ENCODE results near the gene TAF10.
A peak's percentile ranks its signal among the peaks of the same experiment; 100 is the strongest.

TAF10 gene

GRCh38 chr11:6654281-6655019 is 42.4 kb upstream of the TAF10 start:
- Histone ChIP-seq H3K4me3 (ENCODE audit: low read length in 2 of 2) (peak overlapping the region; percentile 84 to 88), H3K27me3 (ENCODE audit: control insufficient read depth in 3 of 3, insufficient read depth in 3 of 3, low read depth in 1 of 3, low read length in 3 of 3) (peaks cover 0 to 27% (median 3%) of the 10 kb centered on the region in 3 experiments), H3K9ac (ENCODE audit: low read depth, low read length, poor library complexity) (no peak overlapping the region), H2BK15ac (ENCODE audit: low read length) (no peak overlapping the region), H3K27ac (replicated peaks; ENCODE audit: low read length) (no peak overlapping the region), H3K18ac (ENCODE audit: low read length) (no peak overlapping the region), H3K9me3 (replicated peaks in 1 of 2; ENCODE audit: control insufficient read depth in 2 of 2, insufficient read depth in 1 of 2, low read depth in 1 of 2, low read length in 2 of 2) (no peaks in the 10 kb centered on the region), H2AFZ (ENCODE audit: low read length) (peak overlapping the region; percentile 74), H2BK12ac (ENCODE audit: low read length) (no peak overlapping the region), H3K4me1 (ENCODE audit: control insufficient read depth in 2 of 2, insufficient read depth in 1 of 2, low read depth in 1 of 2, low read length in 2 of 2) (peaks cover 8 to 19% of the 10 kb centered on the region in 2 donors), H3K79me1 (ENCODE audit: low read depth, low read length) (no peaks in the 10 kb centered on the region), H3K4ac (ENCODE audit: low read length) (no peak overlapping the region), H4K8ac (ENCODE audit: low read depth, low read length) (no peak overlapping the region), H2AK5ac (ENCODE audit: low read depth, low read length) (peak overlapping the region; percentile 31), H4K91ac (ENCODE audit: low read depth, low read length, poor library complexity) (no peak overlapping the region), H2BK120ac (ENCODE audit: low read depth, low read length) (no peak overlapping the region), H2BK5ac (ENCODE audit: low read length) (no peak overlapping the region), H3K4me2 (ENCODE audit: insufficient read depth, low read length, poor library complexity, severe bottlenecking) (no peak overlapping the region), H3K36me3 (replicated peaks in 1 of 2; ENCODE audit: control insufficient read depth in 2 of 2, insufficient read depth in 2 of 2, low read length in 2 of 2) (peaks cover 0 to 46% of the 10 kb centered on the region in 2 donors), H3K14ac (ENCODE audit: low read length) (no peak overlapping the region), H3K23ac (ENCODE audit: low read depth, low read length, poor library complexity) (no peak overlapping the region)
- whole genome bisulfite sequencing, 2 donors (ENCODE audit: extremely low coverage in 2 of 2, insufficient read length in 2 of 2, insufficient replicate concordance in 1 of 2) = no CpG with 5 or more reads among the region's 9 CpGs
- no peak for DNase-seq (ENCODE audit: low spot score)

- WGBS, 2 donors (ENCODE audit: extremely low coverage in 2 of 2, insufficient read length in 2 of 2, insufficient replicate concordance in 1 of 2) = no CpG with 5 or more reads among the region's 2 CpGs
- Histone ChIP-seq H3K27me3 (ENCODE audit: control insufficient read depth in 3 of 3, insufficient read depth in 3 of 3, low read depth in 1 of 3, low read length in 3 of 3) (peaks cover 0 to 27% (median 3%) of the 10 kb centered on the region in 3 experiments), H3K4ac (ENCODE audit: low read length) (no peak overlapping the region), H4K8ac (ENCODE audit: low read depth, low read length) (no peak overlapping the region), H2BK120ac (ENCODE audit: low read depth, low read length) (no peak overlapping the region), H3K4me2 (ENCODE audit: insufficient read depth, low read length, poor library complexity, severe bottlenecking) (no peak overlapping the region), H3K79me1 (ENCODE audit: low read depth, low read length) (no peaks in the 10 kb centered on the region), H2BK15ac (ENCODE audit: low read length) (no peak overlapping the region), H2AFZ (ENCODE audit: low read length) (no peak overlapping the region), H3K23ac (ENCODE audit: low read depth, low read length, poor library complexity) (no peak overlapping the region), H3K18ac (ENCODE audit: low read length) (no peak overlapping the region), H4K91ac (ENCODE audit: low read depth, low read length, poor library complexity) (no peak overlapping the region), H3K4me3 (ENCODE audit: low read length in 2 of 2) (no peak overlapping the region), H2AK5ac (ENCODE audit: low read depth, low read length) (no peak overlapping the region), H3K4me1 (ENCODE audit: control insufficient read depth in 2 of 2, insufficient read depth in 1 of 2, low read depth in 1 of 2, low read length in 2 of 2) (peaks cover 4 to 19% of the 10 kb centered on the region in 2 donors), H2BK5ac (ENCODE audit: low read length) (no peak overlapping the region), H3K9me3 (replicated peaks in 1 of 2; ENCODE audit: control insufficient read depth in 2 of 2, insufficient read depth in 1 of 2, low read depth in 1 of 2, low read length in 2 of 2) (no peaks in the 10 kb centered on the region), H3K27ac (replicated peaks; ENCODE audit: low read length) (no peak overlapping the region), H2BK12ac (ENCODE audit: low read length) (no peak overlapping the region), H3K9ac (ENCODE audit: low read depth, low read length, poor library complexity) (no peak overlapping the region), H3K36me3 (replicated peaks in 1 of 2; ENCODE audit: control insufficient read depth in 2 of 2, insufficient read depth in 2 of 2, low read length in 2 of 2) (peaks cover 0 to 54% of the 10 kb centered on the region in 2 donors), H3K14ac (ENCODE audit: low read length) (no peak overlapping the region)
- DNase-seq (ENCODE audit: low spot score) = no peak
These were observed 41.6 kb upstream of the TAF10 start for GRCh38 chr11:6653656-6654055.

DNA sequence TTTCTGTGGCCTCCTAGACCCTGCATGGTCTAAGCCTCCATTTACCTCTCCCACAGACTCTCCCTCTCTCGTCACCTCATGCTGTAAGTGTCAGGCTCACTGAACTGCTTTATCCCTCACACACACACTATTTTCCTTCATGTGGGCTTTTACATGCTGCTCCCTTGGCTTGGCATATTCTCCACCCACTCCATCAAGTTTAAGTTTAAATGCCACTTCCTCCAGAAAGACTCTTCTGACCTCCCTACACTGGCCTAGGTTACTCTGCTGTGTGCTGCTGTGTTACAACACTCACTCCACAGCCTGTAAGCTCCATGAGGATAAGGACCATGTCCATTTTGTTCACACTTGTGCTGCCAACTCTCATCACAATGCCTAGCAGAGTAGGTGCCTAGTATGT is 41.1 kb upstream of the TAF10 start:
- Histone ChIP-seq H2AK5ac (ENCODE audit: low read depth, low read length) (no peak overlapping the region), H3K4me1 (ENCODE audit: control insufficient read depth in 2 of 2, insufficient read depth in 1 of 2, low read depth in 1 of 2, low read length in 2 of 2) (peaks cover 3 to 19% of the 10 kb centered on the region in 2 donors), H3K18ac (ENCODE audit: low read length) (no peak overlapping the region), H3K4me3 (ENCODE audit: low read length in 2 of 2) (no peak overlapping the region), H3K14ac (ENCODE audit: low read length) (no peak overlapping the region), H4K91ac (ENCODE audit: low read depth, low read length, poor library complexity) (no peak overlapping the region), H3K36me3 (replicated peaks in 1 of 2; ENCODE audit: control insufficient read depth in 2 of 2, insufficient read depth in 2 of 2, low read length in 2 of 2) (peaks cover 0 to 60% of the 10 kb centered on the region in 2 donors), H3K27ac (replicated peaks; ENCODE audit: low read length) (no peak overlapping the region), H2AFZ (ENCODE audit: low read length) (no peak overlapping the region), H3K9me3 (replicated peaks in 1 of 2; ENCODE audit: control insufficient read depth in 2 of 2, insufficient read depth in 1 of 2, low read depth in 1 of 2, low read length in 2 of 2) (no peaks in the 10 kb centered on the region), H4K8ac (ENCODE audit: low read depth, low read length) (no peak overlapping the region), H3K9ac (ENCODE audit: low read depth, low read length, poor library complexity) (no peak overlapping the region), H3K4me2 (ENCODE audit: insufficient read depth, low read length, poor library complexity, severe bottlenecking) (no peak overlapping the region), H3K23ac (ENCODE audit: low read depth, low read length, poor library complexity) (no peak overlapping the region), H3K27me3 (ENCODE audit: control insufficient read depth in 3 of 3, insufficient read depth in 3 of 3, low read depth in 1 of 3, low read length in 3 of 3) (peaks cover 0 to 27% (median 3%) of the 10 kb centered on the region in 3 experiments), H2BK15ac (ENCODE audit: low read length) (no peak overlapping the region), H2BK12ac (ENCODE audit: low read length) (no peak overlapping the region), H2BK5ac (ENCODE audit: low read length) (no peak overlapping the region), H3K4ac (ENCODE audit: low read length) (no peak overlapping the region), H2BK120ac (ENCODE audit: low read depth, low read length) (no peak overlapping the region), H3K79me1 (ENCODE audit: low read depth, low read length) (no peaks in the 10 kb centered on the region)
- DNase-seq (ENCODE audit: low spot score) = no peak
- WGBS, 2 donors (ENCODE audit: extremely low coverage in 2 of 2, insufficient read length in 2 of 2, insufficient replicate concordance in 1 of 2) = no CpG with 5 or more reads among the region's 1 CpG

- no peak for DNase-seq (ENCODE audit: low spot score)
- Histone ChIP-seq H2AK5ac (ENCODE audit: low read depth, low read length) (no peak overlapping the region), H3K18ac (ENCODE audit: low read length) (no peak overlapping the region), H3K27ac (replicated peaks; ENCODE audit: low read length) (no peak overlapping the region), H4K8ac (ENCODE audit: low read depth, low read length) (no peak overlapping the region), H2BK5ac (ENCODE audit: low read length) (no peak overlapping the region), H3K14ac (ENCODE audit: low read length) (no peak overlapping the region), H3K9me3 (replicated peaks in 1 of 2; ENCODE audit: control insufficient read depth in 2 of 2, insufficient read depth in 1 of 2, low read depth in 1 of 2, low read length in 2 of 2) (no peaks in the 10 kb centered on the region), H3K79me1 (ENCODE audit: low read depth, low read length) (no peaks in the 10 kb centered on the region), H2AFZ (ENCODE audit: low read length) (no peak overlapping the region), H3K27me3 (ENCODE audit: control insufficient read depth in 3 of 3, insufficient read depth in 3 of 3, low read depth in 1 of 3, low read length in 3 of 3) (peaks cover 0 to 25% (median 3%) of the 10 kb centered on the region in 3 experiments), H3K36me3 (replicated peaks in 1 of 2; ENCODE audit: control insufficient read depth in 2 of 2, insufficient read depth in 2 of 2, low read length in 2 of 2) (peaks cover 0 to 62% of the 10 kb centered on the region in 2 donors), H2BK12ac (ENCODE audit: low read length) (no peak overlapping the region), H3K4me3 (ENCODE audit: low read length in 2 of 2) (no peak overlapping the region), H3K4me1 (ENCODE audit: control insufficient read depth in 2 of 2, insufficient read depth in 1 of 2, low read depth in 1 of 2, low read length in 2 of 2) (peaks cover 3 to 22% of the 10 kb centered on the region in 2 donors), H2BK15ac (ENCODE audit: low read length) (no peak overlapping the region), H4K91ac (ENCODE audit: low read depth, low read length, poor library complexity) (no peak overlapping the region), H2BK120ac (ENCODE audit: low read depth, low read length) (no peak overlapping the region), H3K4ac (ENCODE audit: low read length) (no peak overlapping the region), H3K4me2 (ENCODE audit: insufficient read depth, low read length, poor library complexity, severe bottlenecking) (no peak overlapping the region), H3K23ac (ENCODE audit: low read depth, low read length, poor library complexity) (no peak overlapping the region), H3K9ac (ENCODE audit: low read depth, low read length, poor library complexity) (no peak overlapping the region)
- WGBS, 2 donors (ENCODE audit: extremely low coverage in 2 of 2, insufficient read length in 2 of 2, insufficient replicate concordance in 1 of 2) = no CpG with 5 or more reads among the region's 3 CpGs
These were observed 40.2 kb upstream of the TAF10 start for GRCh38 chr11:6652182-6652581.
